H54 (cell line): ENCODE data around the gene GAREM2.

Source experiments
- DNase-seq: peaks from one replicate; pipeline ENCODE4 v3.0.0; 2011; ENCODE audit warnings: low spot score, mixed read lengths; ENCODE audit not compliant: insufficient read length
- FAIRE-seq: peaks from 3 replicates; lab custom pipeline; 2011; peaks lifted over from hg19 to GRCh38; lab: Jason Lieb, UNC
- POLR2A ChIP-seq: IDR thresholded peaks from 2 replicates; pipeline ENCODE4 v1.6.1; 2011; ENCODE audit warnings: low read depth, mild to moderate bottlenecking, low read length

GAREM2 gene

DNA sequence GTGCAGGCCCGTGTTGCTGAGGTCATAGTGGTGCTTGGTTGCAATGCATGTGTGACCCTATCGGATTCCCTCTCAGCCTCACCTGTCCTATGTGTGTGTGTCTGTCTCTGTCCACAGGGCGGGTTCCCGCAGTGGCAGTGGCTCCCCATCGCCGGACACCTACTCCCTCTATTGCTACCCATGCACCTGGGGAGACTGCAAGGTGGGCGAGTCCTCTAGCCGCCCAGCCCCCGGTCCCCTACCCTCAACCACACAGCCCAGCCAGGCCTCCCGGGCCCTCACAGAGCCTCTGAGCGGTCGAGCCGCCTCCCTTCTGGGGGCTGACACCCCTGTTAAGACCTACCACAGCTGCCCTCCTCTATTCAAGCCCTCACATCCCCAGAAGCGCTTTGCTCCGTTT, 14.2 kb downstream of the GAREM2 start:
- DNase-seq (no peak), FAIRE-seq (no peak)
- no peak for TF ChIP-seq POLR2A

DNA sequence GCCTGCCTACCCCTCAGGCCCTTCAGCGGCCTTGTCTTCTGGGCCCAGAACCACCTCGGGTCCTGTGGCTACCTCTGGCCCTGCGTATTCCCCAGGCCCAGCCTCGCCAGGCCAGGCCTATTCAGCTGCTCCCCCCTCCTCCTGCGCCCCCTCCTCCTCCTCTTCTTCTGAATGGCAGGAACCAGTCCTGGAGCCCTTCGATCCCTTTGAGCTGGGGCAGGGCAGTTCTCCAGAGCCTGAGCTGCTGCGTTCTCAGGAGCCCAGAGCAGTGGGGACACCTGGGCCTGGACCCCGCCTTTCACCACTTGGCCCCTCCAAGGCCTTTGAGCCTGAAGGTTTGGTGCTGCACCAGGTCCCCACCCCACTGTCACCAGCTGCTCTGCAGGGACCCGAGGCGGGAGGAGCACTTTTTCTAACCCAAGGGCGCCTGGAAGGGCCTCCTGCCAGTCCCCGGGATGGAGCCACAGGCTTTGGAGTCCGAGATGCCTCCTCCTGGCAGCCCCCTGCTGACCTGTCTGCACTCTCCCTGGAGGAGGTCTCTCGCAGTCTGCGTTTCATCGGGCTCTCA, 14.7 kb downstream of the GAREM2 start:
- DNase-seq (no peak), FAIRE-seq (no peak)
- TF ChIP-seq POLR2A: no peak

DNA sequence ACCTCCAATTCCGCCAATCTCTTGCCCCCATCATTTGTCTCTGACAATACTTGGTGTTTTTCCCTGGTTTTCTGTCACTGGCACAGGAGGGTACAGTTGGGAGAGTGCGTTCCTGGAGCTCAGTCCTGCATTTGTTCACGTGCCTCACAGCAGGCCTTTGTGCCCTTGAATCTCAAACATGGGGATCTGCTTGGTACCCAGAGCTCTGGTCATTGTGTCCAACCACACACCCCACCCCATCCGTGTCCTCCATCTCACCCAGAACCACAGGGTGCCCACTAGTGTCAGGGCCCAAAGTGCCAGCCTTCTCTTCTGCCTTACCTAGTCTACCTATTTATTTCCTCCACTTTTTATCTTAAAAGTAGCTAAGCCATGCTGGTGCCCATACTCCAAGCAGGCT, 16.2 kb downstream of the GAREM2 start:
- TF ChIP-seq POLR2A: no peak
- FAIRE-seq (no peak), DNase-seq (no peak)

DNA sequence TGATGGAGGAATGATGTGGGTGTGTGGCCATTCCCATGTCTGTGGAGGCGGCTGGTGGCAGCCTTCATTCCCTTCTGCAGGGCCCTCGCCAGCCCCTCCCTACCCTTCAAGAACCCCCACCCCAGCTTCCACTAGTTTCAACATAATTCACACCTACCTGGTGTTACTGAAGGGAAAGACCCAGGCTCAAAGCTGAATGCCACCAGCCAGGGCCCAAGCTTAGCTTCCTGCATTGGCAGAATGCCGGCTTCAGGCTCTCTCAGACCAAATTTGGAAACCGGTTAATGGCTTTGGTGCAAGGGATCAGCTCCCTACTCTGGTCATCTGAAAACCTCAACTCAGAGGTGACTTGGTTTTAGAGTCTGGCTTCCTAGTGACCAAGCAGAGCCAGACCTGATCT, 16.9 kb downstream of the GAREM2 start:
- DNase-seq (no peak), FAIRE-seq (no peak)
- TF ChIP-seq POLR2A: no peak

DNA sequence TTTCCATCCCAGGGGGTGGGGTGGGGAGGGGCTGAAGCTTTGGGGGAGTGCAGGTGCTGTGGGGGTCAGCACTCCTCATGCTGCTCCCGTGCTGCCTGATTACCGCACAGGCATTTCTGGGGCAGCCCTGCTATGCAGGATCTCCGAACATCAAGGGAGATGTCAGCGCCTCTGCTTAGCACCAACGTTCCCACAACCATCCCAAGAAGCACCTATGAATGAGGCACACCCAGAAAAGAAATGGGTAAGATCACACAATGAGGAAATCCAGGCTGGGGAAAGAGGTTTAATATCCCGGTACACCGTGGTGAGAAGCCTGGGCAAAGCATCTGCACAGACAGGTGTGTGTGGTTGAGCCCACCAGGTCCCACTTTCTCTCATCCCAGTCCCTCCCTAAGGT, 17.5 kb downstream of the GAREM2 start:
- no peak for TF ChIP-seq POLR2A
- DNase-seq (no peak), FAIRE-seq (no peak)

DNA sequence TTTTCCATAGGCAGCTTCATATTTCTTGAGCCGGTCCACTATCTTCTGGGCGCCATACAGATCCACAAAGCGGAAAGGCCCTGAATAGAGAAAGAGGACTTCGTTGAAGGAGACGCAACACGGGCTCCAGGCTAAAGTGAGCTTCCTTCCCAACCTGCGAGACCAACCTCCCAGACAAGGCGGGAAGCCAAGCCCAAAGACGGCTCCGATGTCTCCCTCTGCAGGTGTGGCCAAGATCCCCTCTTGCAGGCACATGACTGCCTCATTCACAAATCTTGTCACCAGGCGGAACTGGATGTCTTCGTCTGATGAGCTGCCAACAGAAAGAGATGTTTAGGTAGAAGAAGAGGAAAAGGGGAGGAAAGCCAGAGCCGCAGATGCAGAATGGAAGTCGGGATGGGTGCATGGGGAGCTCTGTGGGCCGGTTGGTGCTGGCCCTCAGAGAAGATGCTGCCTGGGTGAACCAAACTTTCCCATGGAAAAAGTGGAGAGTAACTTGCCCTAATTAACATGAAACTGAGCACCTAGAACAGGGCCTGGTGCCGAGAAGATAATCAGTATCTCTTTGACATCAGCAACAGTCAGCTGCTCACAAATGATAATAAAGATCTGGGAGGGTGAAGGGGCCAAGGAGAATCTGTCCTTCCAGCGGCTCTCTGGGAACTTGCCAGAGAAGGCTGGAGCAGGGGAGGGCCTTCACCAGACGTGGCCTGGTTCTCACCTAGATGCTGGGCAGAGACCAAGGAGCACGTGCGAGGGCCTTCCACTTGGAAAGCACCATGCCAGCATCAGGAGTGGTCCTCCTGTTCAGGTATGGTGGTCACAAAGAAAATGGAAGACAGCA, 18.6 kb downstream of the GAREM2 start:
- DNase-seq (no peak), FAIRE-seq (no peak)
- no peak for TF ChIP-seq POLR2A

DNA sequence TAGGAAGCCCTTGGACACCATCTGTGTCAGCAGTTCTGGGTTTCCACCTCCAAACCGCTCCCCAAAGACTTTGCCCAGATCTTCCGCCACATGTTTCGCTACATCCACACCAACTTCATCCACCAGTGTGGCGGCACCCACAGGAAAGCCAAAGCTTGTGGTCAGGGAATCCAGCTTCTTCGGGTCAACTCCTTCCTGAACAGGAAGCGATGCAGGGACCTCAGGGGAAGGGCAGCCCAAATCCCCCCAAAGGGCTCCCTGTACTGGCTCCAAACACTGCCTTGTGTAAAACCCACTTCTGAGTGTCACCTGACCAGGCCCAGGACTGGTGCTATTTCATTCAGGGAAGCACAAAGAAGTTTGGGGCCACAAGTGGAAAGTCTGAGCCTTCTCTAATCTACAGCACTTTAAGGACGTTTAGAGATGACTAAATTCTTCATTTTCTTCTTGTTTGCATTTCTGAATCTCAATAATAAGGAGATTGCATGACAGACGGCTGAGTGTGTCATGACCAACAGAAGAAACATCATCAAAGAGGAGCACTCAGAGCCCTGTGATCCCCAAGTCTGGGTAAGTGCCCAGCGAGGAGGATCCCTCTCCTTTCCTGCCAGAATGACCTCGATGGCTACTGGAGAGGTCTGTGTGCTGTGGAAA, 20.8 kb downstream of the GAREM2 start:
- no peak for FAIRE-seq
- DNase-seq: no peak
- no peak for TF ChIP-seq POLR2A

DNA sequence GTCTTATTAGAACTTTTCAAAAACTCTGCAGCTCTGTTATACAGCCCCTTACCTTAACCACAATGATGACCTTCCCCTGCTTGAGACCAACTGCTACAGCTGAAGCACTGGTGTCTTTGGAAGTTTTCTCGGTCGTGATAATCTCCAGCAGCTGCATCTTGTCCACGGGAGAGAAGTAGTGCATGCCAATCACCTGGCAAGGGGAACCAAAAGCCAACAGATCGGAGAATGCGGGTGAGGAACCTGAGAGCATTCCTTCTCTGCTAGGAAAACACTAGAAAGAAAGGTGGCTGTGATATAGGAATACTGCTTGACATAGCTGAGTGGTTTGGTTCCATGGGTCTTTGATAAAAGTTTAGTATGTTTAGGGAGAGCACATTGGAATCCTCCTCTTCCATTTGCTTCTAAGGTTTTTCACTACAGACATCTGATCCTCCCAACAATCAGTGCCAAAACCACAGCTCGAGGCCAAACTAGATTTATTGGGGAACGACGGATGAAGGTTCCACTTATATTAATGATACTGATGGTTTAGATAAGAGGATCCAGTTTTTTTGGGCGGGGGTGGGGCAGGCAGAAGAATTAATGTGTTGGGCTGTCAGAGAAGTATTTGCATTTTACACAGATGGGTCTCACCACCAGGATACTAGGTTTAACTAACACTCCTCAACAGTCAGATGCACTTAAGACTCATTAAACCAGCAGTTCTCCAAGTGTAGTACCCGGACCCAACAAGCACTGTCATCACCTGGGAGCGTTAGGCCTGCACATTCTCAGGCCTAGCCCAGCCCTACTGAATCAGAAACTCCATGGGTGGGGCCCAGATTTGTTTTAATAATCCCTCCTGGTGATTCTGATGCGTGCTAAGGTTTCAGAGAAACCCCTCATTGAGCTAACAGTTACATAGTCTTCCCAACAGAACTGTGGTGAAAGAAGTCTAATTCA, 22.4 kb downstream of the GAREM2 start:
- DNase-seq (no peak), FAIRE-seq (no peak)
- no peak for TF ChIP-seq POLR2A

DNA sequence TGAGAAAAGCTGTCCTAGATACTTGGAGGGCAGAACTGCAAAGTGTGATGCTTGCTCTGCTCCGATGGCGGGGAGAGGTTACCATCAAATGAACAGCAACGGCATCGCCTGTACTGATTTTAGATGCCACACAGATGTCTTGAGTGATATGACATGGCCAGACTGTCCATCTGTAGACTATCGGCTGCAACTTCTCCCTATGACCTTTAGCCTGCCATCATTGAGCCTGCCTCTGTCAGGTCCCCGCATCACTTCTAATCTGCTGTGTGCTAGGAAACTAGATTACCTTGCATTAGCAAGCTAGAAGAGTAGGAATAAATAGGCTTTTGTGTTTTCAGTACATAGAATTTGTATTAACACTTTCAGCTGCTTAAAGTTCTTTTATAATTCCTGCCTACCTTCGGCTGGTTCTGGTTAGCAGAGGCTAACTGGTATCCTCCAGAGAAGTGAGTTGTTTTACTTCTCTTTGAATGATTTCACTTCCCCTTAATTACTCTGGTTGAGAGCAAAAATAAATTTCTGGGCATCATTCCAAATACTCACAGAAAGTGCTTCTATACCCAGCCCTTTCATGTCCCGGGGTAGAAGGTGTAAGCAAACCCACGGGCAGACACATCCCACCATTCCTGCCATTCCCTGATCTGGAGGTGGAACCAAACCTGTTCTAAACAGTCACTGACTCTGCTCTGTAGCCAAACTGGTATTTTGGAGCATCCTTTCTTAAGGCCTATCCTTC, 24.0 kb downstream of the GAREM2 start:
- TF ChIP-seq POLR2A: no peak
- DNase-seq (no peak), FAIRE-seq (no peak)

DNA sequence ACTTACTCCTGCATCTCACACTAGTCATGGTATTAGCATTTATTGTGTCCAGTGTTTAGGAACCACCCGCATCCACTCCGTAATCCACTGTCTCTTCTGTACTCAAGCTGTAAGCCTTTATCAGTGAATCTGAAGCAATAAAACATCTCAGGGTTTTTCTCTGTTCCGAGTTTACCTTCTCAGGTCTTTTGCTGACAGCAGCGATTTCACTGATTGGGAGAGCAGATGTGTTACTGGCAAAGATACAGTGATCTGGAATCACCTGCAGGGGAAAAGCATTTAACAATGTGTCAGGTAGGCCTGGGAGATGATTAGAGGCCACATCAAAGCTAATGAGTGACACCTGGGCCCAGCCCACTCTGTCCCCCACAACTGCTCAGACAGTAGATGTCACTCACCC, 24.6 kb downstream of the GAREM2 start:
- FAIRE-seq: no peak
- TF ChIP-seq POLR2A: no peak

DNA sequence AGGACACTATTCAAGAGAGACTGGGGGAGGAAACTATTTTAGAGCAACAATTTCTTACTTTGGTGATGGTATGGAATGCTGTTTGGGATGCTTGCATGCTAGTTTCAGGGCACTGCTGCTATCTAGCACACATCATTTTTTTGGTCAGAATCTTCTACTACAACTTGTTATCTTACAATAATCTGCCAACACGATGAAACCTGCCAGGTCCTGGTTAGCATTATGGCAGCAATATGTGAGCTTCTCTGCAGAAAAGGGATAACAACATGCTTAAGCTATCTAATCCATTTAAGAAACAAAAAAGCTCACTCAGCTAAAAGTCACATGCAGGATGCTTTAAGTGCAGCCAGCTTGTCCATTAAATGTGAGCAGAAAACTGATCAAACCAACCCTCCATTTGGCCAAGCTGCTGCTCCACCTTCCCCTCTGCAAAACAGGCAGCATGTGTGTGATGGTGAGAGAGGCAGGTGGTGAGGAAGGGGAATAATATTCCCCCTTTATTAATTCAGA, 30.1 kb downstream of the GAREM2 start:
- TF ChIP-seq POLR2A: no peak
- FAIRE-seq (no peak), DNase-seq (no peak)

More for the DNA sequence above, 24.6 kb downstream of the GAREM2 start:
- no peak for DNase-seq

DNA sequence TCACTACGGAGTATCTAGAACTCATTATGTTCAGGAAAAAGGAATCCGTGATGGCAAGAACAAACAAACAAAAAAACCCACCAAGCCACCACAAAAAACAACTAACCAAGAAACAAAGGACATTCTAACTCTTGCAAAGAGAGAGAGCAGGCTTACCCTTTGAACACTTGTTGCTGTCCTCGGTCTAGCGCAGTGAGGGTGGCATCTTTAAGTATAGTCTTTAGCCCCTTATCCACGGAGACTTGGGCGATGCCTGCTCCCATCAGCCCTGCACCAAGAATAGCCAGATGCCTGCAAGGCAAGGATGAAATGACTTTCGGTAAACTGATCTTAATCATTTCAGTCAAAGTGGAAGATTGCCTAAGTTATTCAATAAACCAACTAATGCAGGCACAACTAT, 31.0 kb downstream of the GAREM2 start:
- FAIRE-seq (no peak), DNase-seq (no peak)
- TF ChIP-seq POLR2A: no peak

DNA sequence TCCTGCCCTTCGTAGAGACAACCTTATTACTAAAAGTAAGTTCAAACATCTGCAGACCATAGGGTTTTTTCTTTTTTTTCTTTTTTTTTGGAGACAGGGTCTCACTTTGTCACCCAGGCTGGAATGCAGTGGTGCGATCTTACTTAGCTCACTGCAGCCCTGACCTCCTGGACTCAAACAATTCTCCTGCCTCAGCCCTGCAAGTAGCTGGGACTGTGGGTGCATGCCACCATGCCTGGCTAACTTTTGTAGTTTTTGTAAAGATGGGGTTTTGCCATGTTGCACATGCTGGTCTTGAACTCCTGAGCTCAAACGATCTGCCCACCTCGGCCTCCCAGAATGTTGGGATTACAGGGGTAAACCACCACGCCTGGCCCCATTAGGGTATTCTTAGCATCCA, 39.1 kb downstream of the GAREM2 start:
- DNase-seq: no peak
- no peak for FAIRE-seq
- no peak for TF ChIP-seq POLR2A
